GM19438 (cell line): Measurements from ENCODE around the gene TOMM20L.

Source experiments
- ATAC-seq: cut with Tn5 transposase; IDR thresholded peaks from one replicate; pipeline ENCODE4 v1.9.1; 2021; ENCODE audit warnings: low read depth; ENCODE audit not compliant: unreplicated experiment

The TOMM20L gene

GRCh38 chr14:58426670-58427280 is 31.0 kb downstream of the TOMM20L start:
- ATAC-seq: no peak

DNA sequence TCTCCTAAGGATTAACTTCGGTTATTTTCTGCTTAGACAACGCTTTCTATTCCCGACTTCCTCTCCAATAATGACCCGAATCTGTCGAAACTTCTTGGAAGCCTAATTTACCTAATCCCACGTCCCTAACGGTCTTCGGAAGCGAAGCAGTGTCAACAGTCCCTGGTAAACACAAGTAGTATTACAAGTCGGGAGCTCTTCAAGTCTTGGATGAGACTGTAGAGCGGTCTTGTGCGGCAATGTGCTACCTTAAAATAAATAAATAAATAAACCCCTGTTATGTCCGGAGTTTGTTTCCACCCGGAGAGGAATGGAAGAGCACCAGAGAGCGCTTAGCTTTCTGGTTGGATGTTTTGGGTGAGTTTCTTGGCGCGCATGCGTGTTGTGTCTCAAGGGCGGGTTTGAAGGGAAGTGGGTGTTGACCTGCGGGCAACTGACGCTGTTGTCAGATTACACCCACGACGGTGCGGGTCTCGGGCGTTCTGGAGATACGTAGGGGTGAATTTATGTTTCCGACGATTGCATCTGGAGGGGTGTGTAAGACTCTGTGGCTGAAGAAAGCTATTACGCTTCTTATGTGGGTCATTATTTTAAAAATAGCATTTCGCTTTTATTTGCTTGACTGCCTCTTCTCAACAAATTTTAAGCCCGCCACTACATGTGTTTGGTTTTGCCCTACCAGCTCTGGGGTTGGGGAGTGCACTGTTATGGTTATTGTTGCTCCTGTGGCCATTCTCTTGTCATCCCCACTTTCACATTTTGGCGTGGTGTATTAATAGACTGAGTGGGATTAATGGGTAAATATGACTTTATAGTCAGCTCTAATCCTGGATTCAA is 31.8 kb downstream of the TOMM20L start, which contains the start of the genes KIAA0586 and TIMM9:
KIAA0586 (plus strand) TSS at position 439 of the 837 bp plus-strand sequence. CDS start 546 bp downstream, outside the sequence.
TIMM9 (minus strand) TSS at position 251 of the 837 bp plus-strand sequence. CDS start 15,586 bp downstream, outside the sequence.
- ATAC-seq: peak; percentile 86

DNA sequence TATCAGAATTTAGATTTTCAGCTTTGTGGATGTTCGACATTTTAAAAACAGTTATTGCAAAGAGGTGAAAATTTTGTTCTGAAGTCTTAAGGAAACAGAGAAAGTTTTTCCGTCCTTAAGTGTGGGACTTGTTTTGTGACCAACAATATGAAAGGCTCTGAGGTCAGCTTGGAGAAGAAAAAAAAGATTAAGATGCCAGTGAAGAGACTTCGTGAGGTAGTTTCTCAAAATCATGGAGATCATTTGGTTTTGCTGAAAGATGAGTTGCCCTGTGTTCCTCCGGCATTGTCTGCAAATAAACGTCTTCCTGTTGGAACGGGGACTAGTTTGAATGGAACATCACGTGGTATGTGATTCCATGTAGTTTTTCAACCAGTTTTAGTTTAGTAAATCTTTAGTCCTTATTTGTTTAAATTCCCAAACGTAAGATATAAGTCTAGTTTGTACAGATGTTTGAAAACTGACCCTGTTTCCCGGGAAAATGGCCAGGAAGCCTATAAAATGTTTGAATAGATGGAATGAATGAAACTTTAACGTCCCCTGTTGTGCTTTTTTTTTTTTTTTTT is 32.5 kb downstream of the TOMM20L start:
- ATAC-seq: no peak

DNA sequence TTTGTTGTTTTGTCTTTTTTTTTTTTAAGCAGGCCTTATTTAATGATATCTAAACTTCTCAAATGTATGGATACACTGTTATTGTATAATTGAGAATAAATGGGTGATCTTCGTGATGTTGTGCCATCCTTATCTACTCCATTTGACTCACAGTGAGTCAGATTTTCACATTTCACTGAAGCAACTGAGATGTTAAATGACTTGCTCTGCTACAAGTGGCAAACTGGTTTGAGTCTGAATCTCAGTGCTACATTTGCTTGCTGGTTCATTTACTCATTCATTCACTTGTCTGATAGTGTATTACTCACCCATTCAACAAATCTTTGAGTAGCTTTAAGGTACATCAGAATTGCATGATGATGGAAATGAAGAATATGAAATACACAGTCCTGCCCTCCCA is 34.4 kb downstream of the TOMM20L start:
- no peak for ATAC-seq

GRCh38 chr14:58439476-58439875 is 43.7 kb downstream of the TOMM20L start:
- ATAC-seq: no peak

DNA sequence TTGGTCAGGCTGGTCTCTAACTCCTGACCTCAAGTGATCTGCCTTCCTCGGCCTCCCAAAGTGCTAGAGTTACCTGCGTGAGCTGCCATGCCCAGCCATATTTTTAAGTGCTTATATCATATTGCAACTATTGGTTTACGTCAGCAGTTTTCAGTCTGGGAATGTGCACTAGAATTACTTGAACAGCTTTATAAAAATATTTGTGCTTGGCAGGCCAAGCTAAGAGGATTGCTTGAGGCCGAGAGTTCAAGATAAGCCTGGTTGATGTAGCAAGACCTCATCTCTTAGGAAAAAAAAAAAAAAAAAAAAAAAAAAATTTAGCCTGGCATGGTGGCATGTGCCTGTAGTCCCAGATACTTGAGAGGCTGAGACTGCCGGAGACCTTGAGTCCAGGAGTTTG is 48.9 kb downstream of the TOMM20L start:
- no peak for ATAC-seq

GRCh38 chr14:58455593-58456265 is 60.0 kb downstream of the TOMM20L start:
- ATAC-seq: no peak
